HCT116 (cell line): ENCODE data around the gene COA8. TPM values are rescaled to one million over a fixed set of nuclear protein-coding genes. Genes with fewer than 3 reads are reported as not detected.

Source experiments
- ATAC-seq: fragments of 200-7000 bp; cut with Tn5 transposase; 2 replicates; pipeline ENCODE4 v1.9.1; 2020; ENCODE audit warnings: mild to moderate bottlenecking, moderate library complexity
- BruUV-seq: library from RNA; stranded (reverse); fragments of 400-500 nt; replicated peaks from 2 replicates; lab custom pipeline; 2021; lab: Mats Ljungman, UMichigan
- CTCF ChIA-PET: fragments of 300-600 bp; sonication (Branson Sonifier 250); formaldehyde crosslinking; loops from one replicate; lab custom pipeline; 2021; ENCODE audit warnings: antibody characterized with exemption; lab: Charles Lee
- POLR2A ChIA-PET: fragments of 300-600, 350-600 bp; sonication (Branson Sonifier 250); formaldehyde crosslinking; loops from one replicate; lab custom pipeline; 2021; ENCODE audit warnings: antibody characterized with exemption; lab: Charles Lee
- RAD21 ChIA-PET, 2 experiments: fragments of 300-600 bp; sonication (Branson Sonifier 250); formaldehyde crosslinking; loops; one replicate each; lab custom pipeline; 2023; ENCODE audit warnings: low total read pairs in 2 of 2; ENCODE audit not compliant: uncharacterized antibody in 2 of 2, unreplicated experiment in 2 of 2, low non-redundant PET in 1 of 2; lab: Charles Lee
- DNase-seq: peaks from one replicate; pipeline ENCODE4 v3.0.0-alpha.2; 2010; ENCODE audit warnings: low read depth, low spot score
- H2AFZ ChIP-seq: fragments of 200-600 bp; shearing (Covaris generic), sonication (generic); 2 replicates; pipeline ENCODE4 v1.6.1; 2017; ENCODE audit warnings: low read depth, mixed run types, mixed read lengths, antibody characterized with exemption, low read length; ENCODE audit not compliant: poor library complexity, severe bottlenecking
- H3K27ac ChIP-seq: 2 replicates; pipeline ENCODE4 v1.5.1; 2012; ENCODE audit warnings: low read depth, low read length
- H3K27me3 ChIP-seq: fragments of 200-600 bp; sonication (generic); 2 replicates; pipeline ENCODE4 v1.6.1; 2016; ENCODE audit warnings: mixed run types, low read length, mixed read lengths; ENCODE audit not compliant: insufficient read depth
- H3K36me3 ChIP-seq, 2 experiments: fragments of 200-500 bp in 1 of 2; fragments of 200-600 bp in 1 of 2; sonication (Bioruptor generic) in 1 of 2; sonication (generic) in 1 of 2; 2 replicates each; pipeline versions ENCODE4 v1.5.1 to v1.6.1; 2014 to 2016; ENCODE audit warnings: low read length in 2 of 2, inconsistent platforms in 1 of 2, mixed read lengths in 1 of 2, mixed run types in 1 of 2; ENCODE audit not compliant: insufficient read depth in 2 of 2, control insufficient read depth in 1 of 2
- H3K4me1 ChIP-seq, 2 experiments: fragments of 200-600 bp in 1 of 2; sonication (generic) in 1 of 2; 2 replicates each; pipeline versions ENCODE4 v1.5.1 to v1.6.1; 2012 to 2017; ENCODE audit warnings: low read length in 2 of 2, inconsistent platforms in 1 of 2, mild to moderate bottlenecking in 1 of 2, mixed read lengths in 1 of 2, mixed run types in 1 of 2, moderate library complexity in 1 of 2; ENCODE audit not compliant: insufficient read depth in 2 of 2, control insufficient read depth in 1 of 2
- H3K4me2 ChIP-seq: fragments of 200-600 bp; sonication (generic); 2 replicates; pipeline ENCODE4 v1.6.1; 2017; ENCODE audit warnings: mixed run types, low read length, mixed read lengths
- H3K4me3 ChIP-seq, 2 experiments: fragments of 200-600 bp in 1 of 2; sonication (generic) in 1 of 2; replicated peaks in 1 of 2; 2 replicates each; pipeline ENCODE4 v1.5.1; 2011 to 2016; ENCODE audit warnings: low read length in 2 of 2, control low read depth in 1 of 2, low read depth in 1 of 2, mild to moderate bottlenecking in 1 of 2, mixed read lengths in 1 of 2, mixed run types in 1 of 2
- H3K79me2 ChIP-seq: fragments of 200-600 bp; sonication (generic); 2 replicates; pipeline ENCODE4 v1.6.1; 2017; ENCODE audit warnings: mild to moderate bottlenecking, mixed run types, low read length, moderate library complexity, mixed read lengths; ENCODE audit not compliant: insufficient read depth
- H3K9ac ChIP-seq: fragments of 200-600 bp; sonication (generic); 2 replicates; pipeline ENCODE4 v1.6.1; 2016; ENCODE audit warnings: low read length, mixed read lengths
- H3K9me2 ChIP-seq: fragments of 200-600 bp; sonication (generic), shearing (Covaris generic); 2 replicates; pipeline ENCODE4 v1.6.1; 2017; ENCODE audit warnings: mixed run types, mild to moderate bottlenecking, moderate library complexity; ENCODE audit not compliant: insufficient read depth
- H3K9me3 ChIP-seq, 2 experiments: fragments of 200-500 bp in 1 of 2; fragments of 200-600 bp in 1 of 2; sonication (Bioruptor generic) in 1 of 2; sonication (generic) in 1 of 2; 2 replicates each; pipeline ENCODE4 v1.6.1; 2014 to 2017; ENCODE audit warnings: low read length in 2 of 2, mixed read lengths in 2 of 2, inconsistent platforms in 1 of 2, low read depth in 1 of 2, mild to moderate bottlenecking in 1 of 2, mixed run types in 1 of 2, moderate library complexity in 1 of 2; ENCODE audit not compliant: control insufficient read depth in 1 of 2, insufficient read depth in 1 of 2
- H4K20me1 ChIP-seq: fragments of 200-600 bp; sonication (generic), shearing (Covaris generic); 2 replicates; pipeline ENCODE4 v1.6.1; 2017; ENCODE audit warnings: mixed run types, mild to moderate bottlenecking, moderate library complexity; ENCODE audit not compliant: insufficient read depth
- EGR1 ChIP-seq: IDR thresholded peaks from 2 replicates; pipeline ENCODE4 v1.6.1; 2012; ENCODE audit warnings: low read depth
- ELF1 ChIP-seq: IDR thresholded peaks from 2 replicates; pipeline ENCODE4 v1.6.1; 2012; ENCODE audit warnings: low read depth, borderline replicate concordance
- EZH2 ChIP-seq: fragments of 200-600 bp; sonication (generic); IDR thresholded peaks from 2 replicates; pipeline ENCODE4 v1.6.1; 2017; ENCODE audit warnings: antibody characterized with exemption, mixed run types
- EZH2phosphoT487 ChIP-seq: fragments of 200-600 bp; IDR thresholded peaks from 2 replicates; pipeline ENCODE4 v1.6.1; 2018; ENCODE audit warnings: antibody characterized with exemption, borderline replicate concordance
- POLR2A ChIP-seq: IDR thresholded peaks from 2 replicates; pipeline ENCODE4 v1.7.0; 2011; ENCODE audit warnings: borderline replicate concordance; ENCODE audit not compliant: insufficient read depth, insufficient read length; ENCODE audit errors: extremely low read depth
- POLR2AphosphoS5 ChIP-seq: IDR thresholded peaks from 2 replicates; pipeline ENCODE4 v1.6.1; 2011; ENCODE audit warnings: mild to moderate bottlenecking, low read depth, low read length, moderate library complexity
- RAD21 ChIP-seq: IDR thresholded peaks from 2 replicates; pipeline ENCODE4 v1.6.1; 2012; ENCODE audit warnings: low read depth, mild to moderate bottlenecking
- SIN3A ChIP-seq: IDR thresholded peaks from 2 replicates; pipeline ENCODE4 v1.6.1; 2012; ENCODE audit warnings: low read depth
- SP1 ChIP-seq: IDR thresholded peaks from 2 replicates; pipeline ENCODE4 v1.6.1; 2012; ENCODE audit warnings: low read depth
- TCF7L2 ChIP-seq: IDR thresholded peaks from 2 replicates; pipeline ENCODE4 v1.7.0; 2011; ENCODE audit warnings: borderline replicate concordance, inconsistent platforms; ENCODE audit not compliant: insufficient read depth, insufficient read length; ENCODE audit errors: extremely low read depth
- YY1 ChIP-seq: IDR thresholded peaks from 2 replicates; pipeline ENCODE4 v1.6.1; 2011; ENCODE audit warnings: low read length, low read depth, moderate library complexity, mild to moderate bottlenecking; ENCODE audit not compliant: insufficient replicate concordance; ENCODE audit errors: extremely low read depth
- ZFX ChIP-seq: fragments of 450-650 bp; IDR thresholded peaks from 2 replicates; pipeline ENCODE4 v1.6.1; 2017
- intact Hi-C: fragments of 100-400 bp; cut with micrococcal nuclease; formaldehyde crosslinking; loops from 2 replicates; pipeline ENCODE4 v1.10.0; 2022
- total RNA-seq: library from RNA; stranded (reverse); gene quantifications from one replicate; pipeline ENCODE4 v1.2.1, GENCODE V29; 2021; ENCODE audit not compliant: unreplicated experiment
- TF ChIP-seq, protein P1 (sequence below), 3 experiments: fragments of 200-600 bp in 1 of 3; sonication (generic) in 1 of 3; IDR thresholded peaks in 2 of 3; conservative IDR thresholded peaks in 1 of 3; 2 replicates each; pipeline ENCODE4 v1.5.1; 2012 to 2017; ENCODE audit warnings: low read depth in 2 of 3, low read length in 2 of 3, antibody characterized with exemption in 1 of 3, borderline replicate concordance in 1 of 3, control low read depth in 1 of 3, mild to moderate bottlenecking in 1 of 3, mixed read lengths in 1 of 3, mixed run types in 1 of 3, moderate library complexity in 1 of 3; ENCODE audit not compliant: insufficient read depth in 1 of 3
- TF ChIP-seq, protein P2 (sequence below): IDR thresholded peaks from 2 replicates; pipeline ENCODE4 v1.6.1; 2011; ENCODE audit warnings: mild to moderate bottlenecking, low read length, moderate library complexity; ENCODE audit not compliant: insufficient replicate concordance; ENCODE audit errors: extremely low read depth
- TF ChIP-seq, protein P3 (sequence below): IDR thresholded peaks from 2 replicates; pipeline ENCODE4 v1.6.1; 2012; ENCODE audit warnings: low read depth
- TF ChIP-seq, protein P4 (sequence below): IDR thresholded peaks from 2 replicates; pipeline ENCODE4 v1.6.1; 2012

COA8 gene
- total RNA-seq, 1 experiment from 2014 or later = 29.4 TPM

DNA sequence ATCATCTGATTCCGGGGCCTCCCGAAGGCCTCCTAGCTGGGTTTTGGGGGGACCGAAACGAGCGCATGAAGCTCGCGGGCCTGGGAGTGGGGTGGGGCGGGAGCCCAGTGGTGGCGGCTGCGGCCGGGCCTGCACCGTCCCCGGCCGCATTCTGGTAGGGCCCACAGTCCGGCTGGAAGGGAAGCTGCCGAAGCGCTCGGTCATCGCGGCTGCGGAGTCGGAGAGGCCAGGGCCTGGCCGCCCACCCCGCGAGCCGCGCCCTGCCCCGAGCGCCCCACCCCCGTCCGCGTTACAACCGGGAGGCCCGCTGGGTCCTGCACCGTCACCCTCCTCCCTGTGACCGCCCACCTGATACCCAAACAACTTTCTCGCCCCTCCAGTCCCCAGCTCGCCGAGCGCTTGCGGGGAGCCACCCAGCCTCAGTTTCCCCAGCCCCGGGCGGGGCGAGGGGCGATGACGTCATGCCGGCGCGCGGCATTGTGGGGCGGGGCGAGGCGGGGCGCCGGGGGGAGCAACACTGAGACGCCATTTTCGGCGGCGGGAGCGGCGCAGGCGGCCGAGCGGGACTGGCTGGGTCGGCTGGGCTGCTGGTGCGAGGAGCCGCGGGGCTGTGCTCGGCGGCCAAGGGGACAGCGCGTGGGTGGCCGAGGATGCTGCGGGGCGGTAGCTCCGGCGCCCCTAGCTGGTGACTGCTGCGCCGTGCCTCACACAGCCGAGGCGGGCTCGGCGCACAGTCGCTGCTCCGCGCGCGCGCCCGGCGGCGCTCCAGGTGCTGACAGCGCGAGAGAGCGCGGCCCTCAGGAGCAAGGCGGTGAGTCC, 66.1 kb downstream of the COA8 start, which contains the start of gene KLC1:
Gene KLC1 (plus strand): TSS at position 528 of the 819 bp plus-strand sequence. CDS start 25,354 bp downstream, outside the sequence.
- Histone ChIP-seq H3K4me2 (peak within 1 kb of the TSS; percentile 99), H3K27ac (peak within 1 kb of the TSS; percentile 85)
- POLR2A ChIA-PET = no interaction called here

More for the DNA sequence above, 66.1 kb downstream of the COA8 start, which contains the start of gene KLC1:
- peak; percentile 31 for DNase-seq
- Histone ChIP-seq H2AFZ (no peak within 1 kb of the TSS), H3K36me3 (no peaks in the 10 kb centered on the region), H3K9ac (peak within 1 kb of the TSS; percentile 95), H3K79me2 (peaks cover 48% of the 10 kb centered on the region), H3K27me3 (no peaks in the 10 kb centered on the region), H3K9me2 (no peaks in the 10 kb centered on the region), H3K4me1 (peaks cover 32 to 57% of the 10 kb centered on the region in 2 experiments), H3K4me3 (peak within 1 kb of the TSS; percentile 53 to 67), H3K9me3 (no peaks in the 10 kb centered on the region), H4K20me1 (peaks cover 14% of the 10 kb centered on the region; the same call in 1 of the 2 replicates)
- no TSS peak for BruUV-seq
- ATAC-seq = peak; percentile 63
- TF ChIP-seq YY1 (peak; percentile 93), SP1 (no peak), TCF7L2 (no peak), ZFX (peak; percentile 90), ELF1 (no peak), RAD21 (no peak), POLR2A (peak; percentile 82), POLR2AphosphoS5 (peak; percentile 90), EZH2phosphoT487 (no peak), EGR1 (no peak), SIN3A (no peak), EZH2 (no peak)
- TF ChIP-seq, protein P1, sequence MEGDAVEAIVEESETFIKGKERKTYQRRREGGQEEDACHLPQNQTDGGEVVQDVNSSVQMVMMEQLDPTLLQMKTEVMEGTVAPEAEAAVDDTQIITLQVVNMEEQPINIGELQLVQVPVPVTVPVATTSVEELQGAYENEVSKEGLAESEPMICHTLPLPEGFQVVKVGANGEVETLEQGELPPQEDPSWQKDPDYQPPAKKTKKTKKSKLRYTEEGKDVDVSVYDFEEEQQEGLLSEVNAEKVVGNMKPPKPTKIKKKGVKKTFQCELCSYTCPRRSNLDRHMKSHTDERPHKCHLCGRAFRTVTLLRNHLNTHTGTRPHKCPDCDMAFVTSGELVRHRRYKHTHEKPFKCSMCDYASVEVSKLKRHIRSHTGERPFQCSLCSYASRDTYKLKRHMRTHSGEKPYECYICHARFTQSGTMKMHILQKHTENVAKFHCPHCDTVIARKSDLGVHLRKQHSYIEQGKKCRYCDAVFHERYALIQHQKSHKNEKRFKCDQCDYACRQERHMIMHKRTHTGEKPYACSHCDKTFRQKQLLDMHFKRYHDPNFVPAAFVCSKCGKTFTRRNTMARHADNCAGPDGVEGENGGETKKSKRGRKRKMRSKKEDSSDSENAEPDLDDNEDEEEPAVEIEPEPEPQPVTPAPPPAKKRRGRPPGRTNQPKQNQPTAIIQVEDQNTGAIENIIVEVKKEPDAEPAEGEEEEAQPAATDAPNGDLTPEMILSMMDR (IDR thresholded peaks at IDR 0.05 in 2 of 3, conservative IDR thresholded peaks at IDR 0.05 in 1 of 3; ENCODE audit: borderline replicate concordance in 1 of 3, insufficient read depth in 1 of 3, low read depth in 2 of 3, low read length in 2 of 3) = no peak
- TF ChIP-seq, protein P2, sequence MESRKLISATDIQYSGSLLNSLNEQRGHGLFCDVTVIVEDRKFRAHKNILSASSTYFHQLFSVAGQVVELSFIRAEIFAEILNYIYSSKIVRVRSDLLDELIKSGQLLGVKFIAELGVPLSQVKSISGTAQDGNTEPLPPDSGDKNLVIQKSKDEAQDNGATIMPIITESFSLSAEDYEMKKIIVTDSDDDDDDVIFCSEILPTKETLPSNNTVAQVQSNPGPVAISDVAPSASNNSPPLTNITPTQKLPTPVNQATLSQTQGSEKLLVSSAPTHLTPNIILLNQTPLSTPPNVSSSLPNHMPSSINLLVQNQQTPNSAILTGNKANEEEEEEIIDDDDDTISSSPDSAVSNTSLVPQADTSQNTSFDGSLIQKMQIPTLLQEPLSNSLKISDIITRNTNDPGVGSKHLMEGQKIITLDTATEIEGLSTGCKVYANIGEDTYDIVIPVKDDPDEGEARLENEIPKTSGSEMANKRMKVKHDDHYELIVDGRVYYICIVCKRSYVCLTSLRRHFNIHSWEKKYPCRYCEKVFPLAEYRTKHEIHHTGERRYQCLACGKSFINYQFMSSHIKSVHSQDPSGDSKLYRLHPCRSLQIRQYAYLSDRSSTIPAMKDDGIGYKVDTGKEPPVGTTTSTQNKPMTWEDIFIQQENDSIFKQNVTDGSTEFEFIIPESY = peak; percentile 14
- TF ChIP-seq, protein P3, sequence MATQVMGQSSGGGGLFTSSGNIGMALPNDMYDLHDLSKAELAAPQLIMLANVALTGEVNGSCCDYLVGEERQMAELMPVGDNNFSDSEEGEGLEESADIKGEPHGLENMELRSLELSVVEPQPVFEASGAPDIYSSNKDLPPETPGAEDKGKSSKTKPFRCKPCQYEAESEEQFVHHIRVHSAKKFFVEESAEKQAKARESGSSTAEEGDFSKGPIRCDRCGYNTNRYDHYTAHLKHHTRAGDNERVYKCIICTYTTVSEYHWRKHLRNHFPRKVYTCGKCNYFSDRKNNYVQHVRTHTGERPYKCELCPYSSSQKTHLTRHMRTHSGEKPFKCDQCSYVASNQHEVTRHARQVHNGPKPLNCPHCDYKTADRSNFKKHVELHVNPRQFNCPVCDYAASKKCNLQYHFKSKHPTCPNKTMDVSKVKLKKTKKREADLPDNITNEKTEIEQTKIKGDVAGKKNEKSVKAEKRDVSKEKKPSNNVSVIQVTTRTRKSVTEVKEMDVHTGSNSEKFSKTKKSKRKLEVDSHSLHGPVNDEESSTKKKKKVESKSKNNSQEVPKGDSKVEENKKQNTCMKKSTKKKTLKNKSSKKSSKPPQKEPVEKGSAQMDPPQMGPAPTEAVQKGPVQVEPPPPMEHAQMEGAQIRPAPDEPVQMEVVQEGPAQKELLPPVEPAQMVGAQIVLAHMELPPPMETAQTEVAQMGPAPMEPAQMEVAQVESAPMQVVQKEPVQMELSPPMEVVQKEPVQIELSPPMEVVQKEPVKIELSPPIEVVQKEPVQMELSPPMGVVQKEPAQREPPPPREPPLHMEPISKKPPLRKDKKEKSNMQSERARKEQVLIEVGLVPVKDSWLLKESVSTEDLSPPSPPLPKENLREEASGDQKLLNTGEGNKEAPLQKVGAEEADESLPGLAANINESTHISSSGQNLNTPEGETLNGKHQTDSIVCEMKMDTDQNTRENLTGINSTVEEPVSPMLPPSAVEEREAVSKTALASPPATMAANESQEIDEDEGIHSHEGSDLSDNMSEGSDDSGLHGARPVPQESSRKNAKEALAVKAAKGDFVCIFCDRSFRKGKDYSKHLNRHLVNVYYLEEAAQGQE = no peak
- TF ChIP-seq, protein P4, sequence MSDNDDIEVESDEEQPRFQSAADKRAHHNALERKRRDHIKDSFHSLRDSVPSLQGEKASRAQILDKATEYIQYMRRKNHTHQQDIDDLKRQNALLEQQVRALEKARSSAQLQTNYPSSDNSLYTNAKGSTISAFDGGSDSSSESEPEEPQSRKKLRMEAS = no peak
- ChIA-PET CTCF (no interaction called here), RAD21 (no interaction called here)
- intact Hi-C loops = no loop called here
